ENCODE data around the gene VSIG10L.

DNA sequence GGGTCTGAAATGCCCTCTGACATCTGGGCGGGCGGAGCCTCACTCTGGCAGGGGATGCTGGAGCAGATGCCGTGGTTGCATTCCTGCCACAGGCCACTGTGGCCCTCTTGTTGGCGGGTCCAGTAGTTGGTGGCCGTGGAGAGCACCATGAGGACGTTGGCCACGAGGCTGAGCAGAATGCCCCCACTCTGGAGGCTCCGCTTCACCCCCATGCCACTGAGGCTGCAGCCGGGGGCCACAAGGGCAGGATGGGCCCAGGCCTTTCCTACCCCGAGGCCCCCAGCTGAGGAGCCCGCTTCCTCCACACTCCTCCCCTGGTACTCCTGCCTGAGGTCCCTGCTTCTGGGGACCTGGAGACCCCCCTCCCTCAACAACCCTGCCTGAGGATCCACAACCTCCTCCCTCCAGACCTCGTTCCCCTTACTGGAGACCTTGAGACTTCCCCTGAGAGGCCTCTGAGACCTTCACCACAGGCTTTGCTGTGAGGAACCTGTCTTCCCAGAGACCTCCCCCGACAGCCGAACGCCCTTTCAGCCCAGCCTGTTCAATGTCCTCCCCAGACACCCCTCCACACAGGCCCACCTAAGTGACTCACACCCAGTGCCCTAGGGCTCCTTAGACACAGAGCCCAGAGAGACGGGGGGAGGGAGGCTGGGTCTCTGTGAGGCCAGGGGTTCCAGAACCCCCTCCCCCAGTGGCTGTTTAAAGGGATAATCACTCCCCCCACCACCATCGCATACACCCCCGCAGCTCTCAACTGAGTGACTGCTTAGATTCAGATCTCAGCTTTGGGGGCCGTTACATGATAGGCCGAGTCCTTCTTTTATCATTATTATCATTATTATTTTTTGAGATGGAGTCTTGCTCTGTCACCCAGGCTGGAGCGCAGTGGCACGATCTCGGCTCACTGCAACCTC is 26.7 kb upstream of the VSIG10L start, which contains the start of gene CLDND2:
- TF ChIP-seq, protein P1, sequence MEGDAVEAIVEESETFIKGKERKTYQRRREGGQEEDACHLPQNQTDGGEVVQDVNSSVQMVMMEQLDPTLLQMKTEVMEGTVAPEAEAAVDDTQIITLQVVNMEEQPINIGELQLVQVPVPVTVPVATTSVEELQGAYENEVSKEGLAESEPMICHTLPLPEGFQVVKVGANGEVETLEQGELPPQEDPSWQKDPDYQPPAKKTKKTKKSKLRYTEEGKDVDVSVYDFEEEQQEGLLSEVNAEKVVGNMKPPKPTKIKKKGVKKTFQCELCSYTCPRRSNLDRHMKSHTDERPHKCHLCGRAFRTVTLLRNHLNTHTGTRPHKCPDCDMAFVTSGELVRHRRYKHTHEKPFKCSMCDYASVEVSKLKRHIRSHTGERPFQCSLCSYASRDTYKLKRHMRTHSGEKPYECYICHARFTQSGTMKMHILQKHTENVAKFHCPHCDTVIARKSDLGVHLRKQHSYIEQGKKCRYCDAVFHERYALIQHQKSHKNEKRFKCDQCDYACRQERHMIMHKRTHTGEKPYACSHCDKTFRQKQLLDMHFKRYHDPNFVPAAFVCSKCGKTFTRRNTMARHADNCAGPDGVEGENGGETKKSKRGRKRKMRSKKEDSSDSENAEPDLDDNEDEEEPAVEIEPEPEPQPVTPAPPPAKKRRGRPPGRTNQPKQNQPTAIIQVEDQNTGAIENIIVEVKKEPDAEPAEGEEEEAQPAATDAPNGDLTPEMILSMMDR (IDR thresholded peaks at IDR 0.05): no peak
- TF ChIP-seq CEBPB (IDR thresholded peaks at IDR 0.05) (no peak), PHF8 (IDR thresholded peaks at IDR 0.05; ENCODE audit: borderline replicate concordance, low read depth) (no peak), JUN (IDR thresholded peaks at IDR 0.05) (no peak), POLR2A (IDR thresholded peaks at IDR 0.05; ENCODE audit: low read length) (no peak), MAZ (IDR thresholded peaks at IDR 0.05; ENCODE audit: borderline replicate concordance, low read depth, low read length) (no peak), CBX8 (IDR thresholded peaks at IDR 0.05) (no peak), RAD21 (conservative IDR thresholded peaks at IDR 0.05 in 1 of 2, IDR thresholded peaks at IDR 0.05 in 1 of 2) (no peak), RFX5 (IDR thresholded peaks at IDR 0.05) (no peak), MAFK (IDR thresholded peaks at IDR 0.05; ENCODE audit: partially characterized antibody) (no peak)
- TF ChIP-seq, protein P2, sequence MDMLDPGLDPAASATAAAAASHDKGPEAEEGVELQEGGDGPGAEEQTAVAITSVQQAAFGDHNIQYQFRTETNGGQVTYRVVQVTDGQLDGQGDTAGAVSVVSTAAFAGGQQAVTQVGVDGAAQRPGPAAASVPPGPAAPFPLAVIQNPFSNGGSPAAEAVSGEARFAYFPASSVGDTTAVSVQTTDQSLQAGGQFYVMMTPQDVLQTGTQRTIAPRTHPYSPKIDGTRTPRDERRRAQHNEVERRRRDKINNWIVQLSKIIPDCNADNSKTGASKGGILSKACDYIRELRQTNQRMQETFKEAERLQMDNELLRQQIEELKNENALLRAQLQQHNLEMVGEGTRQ (IDR thresholded peaks at IDR 0.05): no peak
